BJ (cell line): ENCODE data around the gene DEDD2. TPM values are rescaled to one million over a fixed set of nuclear protein-coding genes. Genes with fewer than 3 reads are reported as not detected.

Experiments used
- CTCF ChIA-PET: fragments of 350-600 bp; formaldehyde crosslinking; extraction: SDS; loops from one replicate; lab custom pipeline; 2021; ENCODE audit warnings: antibody characterized with exemption, inconsistent platforms; lab: Yijun Ruan, JAX
- POLR2A ChIA-PET: fragments of 300-600 bp; sonication (Branson Sonifier 250); formaldehyde crosslinking; extraction: SDS; loops from one replicate; lab custom pipeline; 2021; ENCODE audit warnings: antibody characterized with exemption; lab: Charles Lee
- DNase-seq: peaks from one replicate; pipeline ENCODE4 v3.0.0-alpha.2; 2011; ENCODE audit warnings: low read depth
- H3K27me3 ChIP-seq: 2 replicates; pipeline ENCODE4 v1.6.0; 2011; ENCODE audit warnings: low read length; ENCODE audit not compliant: control insufficient read depth, insufficient read depth
- H3K36me3 ChIP-seq: 2 replicates; pipeline ENCODE4 v1.5.1; 2011; ENCODE audit warnings: low read length; ENCODE audit not compliant: control insufficient read depth, insufficient read depth
- H3K4me3 ChIP-seq: 2 replicates; pipeline ENCODE4 v1.5.1; 2011; ENCODE audit warnings: low read depth, mild to moderate bottlenecking, control low read depth, low read length
- CTCF ChIP-seq: IDR thresholded peaks from 2 replicates; pipeline ENCODE4 v1.5.1; 2011; ENCODE audit warnings: low read depth, mild to moderate bottlenecking, control low read depth, inconsistent platforms, low read length, moderate library complexity; ENCODE audit not compliant: insufficient read depth
- polyA plus RNA-seq: library from polyadenylated mRNA; depleted of rRNA; stranded (reverse); fragments of >200 nt; gene quantifications from 2 replicates; pipeline ENCODE4 v1.2.3, GENCODE V29; 2011

DEDD2 gene
- polyA plus RNA-seq, 1 experiment: 30.4 TPM

GRCh38 chr19:42178791-42179674 lies 38.4 kb downstream of the DEDD2 start:
- Histone ChIP-seq H3K36me3 (no peaks in the 10 kb centered on the region), H3K27me3 (peaks cover 47% of the 10 kb centered on the region), H3K4me3 (no peak overlapping the region)
- peak; percentile 52 for TF ChIP-seq CTCF
- ChIA-PET CTCF (no interaction called here), POLR2A (no interaction called here)
- DNase-seq: no peak

- POLR2A ChIA-PET: no interaction called here
- DNase-seq: no peak
- TF ChIP-seq CTCF: no peak
- CTCF ChIA-PET: interaction anchor here (1.2 to 2.1 kb wide), 3 partner anchors 28 to 64 kb away, joined by 4 to 9 read pairs (median 5); no protein-coding TSS in a partner anchor
- Histone ChIP-seq H3K27me3 (peaks cover 48% of the 10 kb centered on the region), H3K4me3 (no peak overlapping the region), H3K36me3 (no peaks in the 10 kb centered on the region)
Measured at GRCh38 chr19:42177686-42178019, 39.8 kb downstream of the DEDD2 start.

- Histone ChIP-seq H3K36me3 (no peaks in the 10 kb centered on the region), H3K27me3 (peaks cover 44% of the 10 kb centered on the region), H3K4me3 (peak overlapping the region; percentile 42)
- POLR2A ChIA-PET: interaction anchor here (0.6 kb wide), 1 partner anchor 102 kb away, joined by 3 read pairs; no protein-coding TSS in a partner anchor
- no peak for DNase-seq
- CTCF ChIA-PET: interaction anchor here (0.7 to 2.7 kb wide), 12 partner anchors 8 to 248 kb away, joined by 3 to 10 read pairs (median 4); no protein-coding TSS in a partner anchor
- TF ChIP-seq CTCF: peak; percentile 37
Measured at GRCh38 chr19:42176990-42177685, 40.3 kb downstream of the DEDD2 start.

- ChIA-PET CTCF (interaction anchor here (0.7 to 2.7 kb wide), 12 partner anchors 8 to 249 kb away, joined by 3 to 10 read pairs (median 4); no protein-coding TSS in a partner anchor), POLR2A (interaction anchor here (0.6 kb wide), 1 partner anchor 102 kb away, joined by 3 read pairs; no protein-coding TSS in a partner anchor)
- Histone ChIP-seq H3K4me3 (peak overlapping the region; percentile 42), H3K36me3 (no peaks in the 10 kb centered on the region), H3K27me3 (peaks cover 46% of the 10 kb centered on the region)
- TF ChIP-seq CTCF: no peak
- no peak for DNase-seq
Measured at GRCh38 chr19:42176649-42176989, 40.9 kb downstream of the DEDD2 start.
